Thyroid gland (tissue), 4 donors: Measurements from ENCODE around the gene TEX2. TPM values are rescaled to one million over a fixed set of nuclear protein-coding genes. Genes with fewer than 3 reads are reported as not detected.

ENCODE experiments used
- DNase-seq, 2 donors: peaks; one replicate each; pipeline ENCODE4 v3.0.0-alpha.2; 2019
- H3K27ac ChIP-seq, 3 donors: fragments of 200-600 bp; sonication (generic); 1 replicate in 2 of 3; 2 replicates in 1 of 3; pipeline ENCODE4 v1.5.1; 2016 to 2019; ENCODE audit warnings: mild to moderate bottlenecking in 1 of 3, moderate library complexity in 1 of 3
- H3K27me3 ChIP-seq: fragments of 200-600 bp; sonication (generic); one replicate; pipeline ENCODE4 v1.5.1; 2019
- H3K36me3 ChIP-seq, 2 donors: fragments of 200-600 bp; sonication (generic); one replicate each; pipeline ENCODE4 v1.5.1; 2016 to 2019
- H3K4me1 ChIP-seq, 2 donors: fragments of 200-600 bp; sonication (generic); one replicate each; pipeline ENCODE4 v1.5.1; 2017 to 2019
- H3K4me3 ChIP-seq, 3 donors: fragments of 200-600 bp; sonication (generic); replicated peaks in 1 of 3; 1 replicate in 2 of 3; 2 replicates in 1 of 3; pipeline ENCODE4 v1.5.1; 2016; ENCODE audit warnings: mild to moderate bottlenecking in 1 of 3
- H3K9me3 ChIP-seq: fragments of 200-600 bp; sonication (generic); one replicate; pipeline ENCODE4 v1.5.1; 2017
- POLR2A ChIP-seq, 2 donors: fragments of 450-650 bp; IDR thresholded peaks; one replicate each; pipeline ENCODE4 v1.6.1; 2017; ENCODE audit warnings: antibody characterized with exemption in 2 of 2, mild to moderate bottlenecking in 2 of 2, moderate library complexity in 1 of 2
- WGBS, 2 donors: methylation state at CpG; one replicate each; pipeline ENCODE4 v1.1.5; 2017; 5-methylcytosine and 5-hydroxymethylcytosine counted together
- intact Hi-C: fragments of 100-400 bp; cut with DNase I; formaldehyde crosslinking; loops from one replicate; pipeline ENCODE4 v1.15.1; 2023
- total RNA-seq, 4 donors: library from RNA; depleted of rRNA; stranded (reverse); fragments of >200 nt; gene quantifications; one replicate each; pipeline ENCODE4 v1.2.3, GENCODE V29; 2016
- TF ChIP-seq, protein P1 (sequence below), 6 experiments: fragments of 200-600 bp in 3 of 6; fragments of 450-650 bp in 3 of 6; sonication (generic) in 3 of 6; IDR thresholded peaks; one replicate each; pipeline ENCODE4 v1.5.1; 2016 to 2019; ENCODE audit warnings: antibody characterized with exemption in 6 of 6, mild to moderate bottlenecking in 2 of 6, inconsistent platforms in 1 of 6, moderate library complexity in 1 of 6

Gene TEX2
- total RNA-seq, 4 donors from 2014 or later = 63.9 to 101 (median 71.7) TPM

DNA sequence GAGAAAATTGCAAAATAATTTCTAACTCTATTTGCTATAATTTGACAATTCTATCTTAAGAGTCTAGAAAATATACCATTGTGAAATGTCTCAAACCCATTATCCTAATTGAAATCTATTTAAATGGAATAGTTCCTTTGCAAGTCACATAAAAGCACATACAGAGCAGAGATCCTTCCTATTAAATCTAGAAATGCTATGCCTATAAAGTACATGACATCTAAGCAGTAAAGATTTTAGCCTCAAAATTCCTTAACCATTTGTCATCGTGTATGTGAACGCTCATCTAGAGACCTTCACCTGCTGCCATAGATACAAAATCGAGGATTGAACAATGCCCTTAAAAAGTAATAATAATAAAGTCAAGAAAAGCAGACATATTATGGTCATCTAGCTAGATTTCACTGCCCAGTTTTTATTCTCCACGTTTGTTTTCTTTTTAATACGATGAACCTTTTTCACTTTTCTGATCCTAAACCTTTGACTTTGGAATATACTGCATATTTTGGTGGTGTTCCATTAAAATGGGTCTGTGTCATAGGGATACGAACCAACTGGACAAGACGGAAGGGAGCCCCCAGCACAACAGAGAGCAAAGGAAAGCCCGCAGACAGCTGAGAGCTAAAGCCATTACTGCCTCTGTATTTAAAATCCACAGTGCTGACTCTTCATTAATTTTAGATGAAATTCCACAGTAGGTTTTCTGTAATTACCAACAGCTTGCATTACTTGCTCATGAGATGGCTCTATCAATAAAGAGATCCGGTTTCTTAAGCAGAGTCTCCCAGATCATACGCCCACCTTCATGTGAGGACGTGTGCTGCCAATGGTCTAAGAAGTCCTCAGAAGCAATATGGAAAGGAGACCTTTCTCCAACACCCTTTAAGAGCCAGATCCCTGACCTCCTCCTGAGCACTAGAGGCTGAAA, 17.6 kb downstream of the TEX2 start:
- TF ChIP-seq, protein P1, sequence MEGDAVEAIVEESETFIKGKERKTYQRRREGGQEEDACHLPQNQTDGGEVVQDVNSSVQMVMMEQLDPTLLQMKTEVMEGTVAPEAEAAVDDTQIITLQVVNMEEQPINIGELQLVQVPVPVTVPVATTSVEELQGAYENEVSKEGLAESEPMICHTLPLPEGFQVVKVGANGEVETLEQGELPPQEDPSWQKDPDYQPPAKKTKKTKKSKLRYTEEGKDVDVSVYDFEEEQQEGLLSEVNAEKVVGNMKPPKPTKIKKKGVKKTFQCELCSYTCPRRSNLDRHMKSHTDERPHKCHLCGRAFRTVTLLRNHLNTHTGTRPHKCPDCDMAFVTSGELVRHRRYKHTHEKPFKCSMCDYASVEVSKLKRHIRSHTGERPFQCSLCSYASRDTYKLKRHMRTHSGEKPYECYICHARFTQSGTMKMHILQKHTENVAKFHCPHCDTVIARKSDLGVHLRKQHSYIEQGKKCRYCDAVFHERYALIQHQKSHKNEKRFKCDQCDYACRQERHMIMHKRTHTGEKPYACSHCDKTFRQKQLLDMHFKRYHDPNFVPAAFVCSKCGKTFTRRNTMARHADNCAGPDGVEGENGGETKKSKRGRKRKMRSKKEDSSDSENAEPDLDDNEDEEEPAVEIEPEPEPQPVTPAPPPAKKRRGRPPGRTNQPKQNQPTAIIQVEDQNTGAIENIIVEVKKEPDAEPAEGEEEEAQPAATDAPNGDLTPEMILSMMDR (IDR thresholded peaks at IDR 0.05) = no peak
- TF ChIP-seq POLR2A (IDR thresholded peaks at IDR 0.05) = no peak
- no peak overlapping the region for H3K27ac ChIP-seq
- H3K4me3 ChIP-seq = no peak overlapping the region
- no peaks in the 10 kb centered on the region for H3K36me3 ChIP-seq
- intact Hi-C loops = no loop called here
- no peaks in the 10 kb centered on the region for H3K27me3 ChIP-seq
- H3K9me3 ChIP-seq = no peaks in the 10 kb centered on the region
- WGBS, 2 donors = 93 to 95% methylated on average over 11 of the region's 11 CpGs
- peaks cover 40 to 43% of the 10 kb centered on the region in 2 donors for H3K4me1 ChIP-seq
- DNase-seq = no peak

- DNase-seq = no peak
- TF ChIP-seq POLR2A (IDR thresholded peaks at IDR 0.05) = no peak
- TF ChIP-seq, protein P1 (IDR thresholded peaks at IDR 0.05) = no peak
- 84 to 89% methylated on average over 5 of the region's 5 CpGs for WGBS, 2 donors
- Histone ChIP-seq H3K27me3 (no peaks in the 10 kb centered on the region), H3K9me3 (no peaks in the 10 kb centered on the region), H3K27ac (no peak overlapping the region), H3K36me3 (no peaks in the 10 kb centered on the region), H3K4me3 (no peak overlapping the region), H3K4me1 (peaks cover 37 to 39% of the 10 kb centered on the region in 2 donors)
- intact Hi-C loops = no loop called here
Measured at GRCh38 chr17:64244165-64244564, 18.9 kb downstream of the TEX2 start.

GRCh38 chr17:64243340-64243739, 19.7 kb downstream of the TEX2 start:
- intact Hi-C loops = no loop called here
- no peaks in the 10 kb centered on the region for H3K36me3 ChIP-seq
- DNase-seq = no peak
- 83 to 96% methylated on average over 2 of the region's 2 CpGs for WGBS, 2 donors
- no peak overlapping the region for H3K4me3 ChIP-seq
- H3K9me3 ChIP-seq = no peaks in the 10 kb centered on the region
- no peak overlapping the region for H3K27ac ChIP-seq
- no peaks in the 10 kb centered on the region for H3K27me3 ChIP-seq
- TF ChIP-seq POLR2A (IDR thresholded peaks at IDR 0.05) = no peak
- TF ChIP-seq, protein P1 (IDR thresholded peaks at IDR 0.05) = no peak
- H3K4me1 ChIP-seq = peaks cover 31% of the 10 kb centered on the region in 2 donors

DNA sequence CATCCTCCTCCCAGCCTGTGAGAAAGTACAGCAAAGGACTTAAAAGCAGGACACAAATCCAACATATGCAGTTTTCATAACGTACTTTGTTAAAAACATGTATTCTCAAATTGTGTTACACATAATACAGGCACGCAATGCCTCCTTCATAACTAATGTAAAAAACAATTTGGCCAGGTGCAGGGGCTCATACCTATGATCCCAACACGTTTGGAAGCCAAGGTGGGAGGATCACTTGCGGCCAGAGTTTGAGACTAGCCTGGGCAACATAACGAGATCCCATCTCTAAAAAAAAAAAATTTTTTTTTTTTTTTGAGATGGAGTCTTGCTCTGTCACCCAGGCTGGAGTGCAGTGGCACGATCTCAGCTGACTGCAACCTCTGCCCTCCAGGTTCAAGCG, 20.4 kb downstream of the TEX2 start:
- WGBS, 2 donors = 98% methylated on average over 7 of the region's 7 CpGs
- intact Hi-C loops = no loop called here
- TF ChIP-seq, protein P1 (IDR thresholded peaks at IDR 0.05) = no peak
- TF ChIP-seq POLR2A (IDR thresholded peaks at IDR 0.05) = no peak

GRCh38 chr17:64240741-64241347, 22.2 kb downstream of the TEX2 start:
- TF ChIP-seq, protein P1 (IDR thresholded peaks at IDR 0.05) = no peak

More for the DNA sequence above, 20.4 kb downstream of the TEX2 start:
- DNase-seq = no peak
- H3K4me3 ChIP-seq = no peak overlapping the region
- H3K27me3 ChIP-seq = no peaks in the 10 kb centered on the region
- H3K36me3 ChIP-seq = no peaks in the 10 kb centered on the region
- H3K27ac ChIP-seq = no peak overlapping the region
- H3K4me1 ChIP-seq = peaks cover 29 to 31% of the 10 kb centered on the region in 2 donors
- no peaks in the 10 kb centered on the region for H3K9me3 ChIP-seq

More at GRCh38 chr17:64240741-64241347, 22.2 kb downstream of the TEX2 start:
- Histone ChIP-seq H3K9me3 (no peaks in the 10 kb centered on the region), H3K27me3 (no peaks in the 10 kb centered on the region), H3K4me3 (no peak overlapping the region), H3K36me3 (no peaks in the 10 kb centered on the region), H3K4me1 (peaks cover 24 to 34% of the 10 kb centered on the region in 2 donors), H3K27ac (peak overlapping the region; percentile 16 to 78 (median 78))
- 49 to 60% methylated on average over 8 of the region's 8 CpGs for WGBS, 2 donors
- peak in 1 of 2 donors; percentile 12 for DNase-seq
- intact Hi-C loops = no loop called here
